ENCODE data around the gene MBNL2.

Gene MBNL2

DNA sequence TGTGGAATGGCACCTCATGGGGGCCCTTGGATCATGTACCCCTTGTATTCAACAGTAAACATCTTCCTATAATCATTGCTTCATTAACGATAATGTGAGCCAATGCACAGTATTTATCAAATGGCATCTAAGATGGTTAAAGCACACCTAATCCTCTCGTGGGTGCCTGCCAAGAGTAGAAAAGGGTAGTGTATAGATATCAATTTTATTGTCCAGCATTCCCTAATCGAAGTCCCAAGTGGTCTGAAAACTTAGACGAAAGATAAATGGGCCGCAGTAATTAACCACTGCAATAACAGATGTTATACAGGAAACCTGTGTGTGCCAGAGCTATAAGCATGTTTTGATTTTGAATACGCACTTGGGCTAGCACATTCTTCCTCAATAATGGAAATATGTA lies 667 bp upstream of the MBNL2 start:
- H3K36me3 ChIP-seq (replicated peaks; ENCODE audit: insufficient read depth, low read length), result no peaks in the 10 kb centered on the region
- H3F3A ChIP-seq (ENCODE audit: insufficient read depth, low read length), result peaks cover 34% of the 10 kb centered on the region
- H3K9me3 ChIP-seq (replicated peaks; ENCODE audit: insufficient read depth, low read length), result no peaks in the 10 kb centered on the region
- no peak for DNase-seq
- H3K9ac ChIP-seq (ENCODE audit: low read length), result no peak overlapping the region
- peaks cover 43% of the 10 kb centered on the region for H3K79me2 ChIP-seq (ENCODE audit: low read length)
- H4K20me1 ChIP-seq (ENCODE audit: insufficient read depth, low read length), result no peaks in the 10 kb centered on the region
- H3K4me3 ChIP-seq (ENCODE audit: low read length), result peak overlapping the region; percentile 75; the same call in 1 of the 2 replicates
- no peaks in the 10 kb centered on the region for H3K9me2 ChIP-seq (replicated peaks; ENCODE audit: insufficient read depth, low read length)
- peaks cover 10% of the 10 kb centered on the region; the same call in 1 of the 2 replicates for H3K4me1 ChIP-seq (ENCODE audit: low read length)
- H2AFZ ChIP-seq (ENCODE audit: low read length), result no peak overlapping the region
- no peaks in the 10 kb centered on the region for H3K27me3 ChIP-seq (replicated peaks; ENCODE audit: insufficient read depth, low read length)
- no peak overlapping the region for H3K27ac ChIP-seq (ENCODE audit: low read length)
- peak overlapping the region; percentile 46; the same call in 1 of the 2 replicates for H3K4me2 ChIP-seq (ENCODE audit: low read depth, low read length)
- TF ChIP-seq EZH2 (optimal IDR thresholded peaks at IDR 0.05; ENCODE audit: low read depth, low read length) (no peak), EZH2phosphoT487 (IDR thresholded peaks at IDR 0.05; ENCODE audit: low read length) (no peak)
- TF ChIP-seq, protein P1, sequence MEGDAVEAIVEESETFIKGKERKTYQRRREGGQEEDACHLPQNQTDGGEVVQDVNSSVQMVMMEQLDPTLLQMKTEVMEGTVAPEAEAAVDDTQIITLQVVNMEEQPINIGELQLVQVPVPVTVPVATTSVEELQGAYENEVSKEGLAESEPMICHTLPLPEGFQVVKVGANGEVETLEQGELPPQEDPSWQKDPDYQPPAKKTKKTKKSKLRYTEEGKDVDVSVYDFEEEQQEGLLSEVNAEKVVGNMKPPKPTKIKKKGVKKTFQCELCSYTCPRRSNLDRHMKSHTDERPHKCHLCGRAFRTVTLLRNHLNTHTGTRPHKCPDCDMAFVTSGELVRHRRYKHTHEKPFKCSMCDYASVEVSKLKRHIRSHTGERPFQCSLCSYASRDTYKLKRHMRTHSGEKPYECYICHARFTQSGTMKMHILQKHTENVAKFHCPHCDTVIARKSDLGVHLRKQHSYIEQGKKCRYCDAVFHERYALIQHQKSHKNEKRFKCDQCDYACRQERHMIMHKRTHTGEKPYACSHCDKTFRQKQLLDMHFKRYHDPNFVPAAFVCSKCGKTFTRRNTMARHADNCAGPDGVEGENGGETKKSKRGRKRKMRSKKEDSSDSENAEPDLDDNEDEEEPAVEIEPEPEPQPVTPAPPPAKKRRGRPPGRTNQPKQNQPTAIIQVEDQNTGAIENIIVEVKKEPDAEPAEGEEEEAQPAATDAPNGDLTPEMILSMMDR (IDR thresholded peaks at IDR 0.05; ENCODE audit: low read length), result no peak

GRCh38 chr13:97223037-97223710 lies 1.0 kb downstream of the MBNL2 start:
- TF ChIP-seq EZH2phosphoT487 (IDR thresholded peaks at IDR 0.05; ENCODE audit: low read length), result no peak
- TF ChIP-seq, protein P1 (IDR thresholded peaks at IDR 0.05; ENCODE audit: low read length), result no peak
- TF ChIP-seq EZH2 (optimal IDR thresholded peaks at IDR 0.05; ENCODE audit: low read depth, low read length), result no peak
- Histone ChIP-seq H2AFZ (ENCODE audit: low read length) (no peak overlapping the region), H3K4me3 (ENCODE audit: low read length) (peak overlapping the region; percentile 75), H3K27ac (ENCODE audit: low read length) (peak overlapping the region; percentile 93), H3K4me2 (ENCODE audit: low read depth, low read length) (peak overlapping the region; percentile 94), H3K27me3 (replicated peaks; ENCODE audit: insufficient read depth, low read length) (no peaks in the 10 kb centered on the region), H3K9me2 (replicated peaks; ENCODE audit: insufficient read depth, low read length) (no peaks in the 10 kb centered on the region), H3F3A (ENCODE audit: insufficient read depth, low read length) (peaks cover 46% of the 10 kb centered on the region), H3K79me2 (ENCODE audit: low read length) (peaks cover 60% of the 10 kb centered on the region), H4K20me1 (ENCODE audit: insufficient read depth, low read length) (no peaks in the 10 kb centered on the region), H3K9me3 (replicated peaks; ENCODE audit: insufficient read depth, low read length) (no peaks in the 10 kb centered on the region), H3K4me1 (ENCODE audit: low read length) (peaks cover 20% of the 10 kb centered on the region), H3K36me3 (replicated peaks; ENCODE audit: insufficient read depth, low read length) (no peaks in the 10 kb centered on the region), H3K9ac (ENCODE audit: low read length) (peak overlapping the region; percentile 93)
- DNase-seq, result no peak

- H3K36me3 ChIP-seq (replicated peaks; ENCODE audit: insufficient read depth, low read length), result no peaks in the 10 kb centered on the region
- peak overlapping the region; percentile 94 for H3K4me2 ChIP-seq (ENCODE audit: low read depth, low read length)
- H3K9ac ChIP-seq (ENCODE audit: low read length), result peak overlapping the region; percentile 93
- peaks cover 46% of the 10 kb centered on the region for H3F3A ChIP-seq (ENCODE audit: insufficient read depth, low read length)
- H3K9me2 ChIP-seq (replicated peaks; ENCODE audit: insufficient read depth, low read length), result no peaks in the 10 kb centered on the region
- H3K27ac ChIP-seq (ENCODE audit: low read length), result peak overlapping the region; percentile 93
- no peaks in the 10 kb centered on the region for H4K20me1 ChIP-seq (ENCODE audit: insufficient read depth, low read length)
- H3K79me2 ChIP-seq (ENCODE audit: low read length), result peaks cover 67% of the 10 kb centered on the region
- H3K27me3 ChIP-seq (replicated peaks; ENCODE audit: insufficient read depth, low read length), result no peaks in the 10 kb centered on the region
- H3K4me1 ChIP-seq (ENCODE audit: low read length), result peaks cover 20% of the 10 kb centered on the region
- H3K9me3 ChIP-seq (replicated peaks; ENCODE audit: insufficient read depth, low read length), result no peaks in the 10 kb centered on the region
- peak; percentile 70 for DNase-seq
- TF ChIP-seq EZH2phosphoT487 (IDR thresholded peaks at IDR 0.05; ENCODE audit: low read length) (no peak), EZH2 (optimal IDR thresholded peaks at IDR 0.05; ENCODE audit: low read depth, low read length) (no peak)
- TF ChIP-seq, protein P1 (IDR thresholded peaks at IDR 0.05; ENCODE audit: low read length), result no peak
- peak overlapping the region; percentile 22; the same call in 1 of the 2 replicates for H2AFZ ChIP-seq (ENCODE audit: low read length)
- peak overlapping the region; percentile 75 for H3K4me3 ChIP-seq (ENCODE audit: low read length)
These were observed 1.8 kb downstream of the MBNL2 start for GRCh38 chr13:97223711-97224541.

Data from MM.1S (cell line).